ENCODE measurements around the gene MBD5.

MBD5 gene

GRCh38 chr2:148525130-148525529, 504.2 kb downstream of the MBD5 start:
- no peak overlapping the region for H4K8ac ChIP-seq (ENCODE audit: low read depth, low read length)
- peaks cover 2% of the 10 kb centered on the region for H3K9me3 ChIP-seq (ENCODE audit: insufficient read depth, low read depth, low read length)
- no peak overlapping the region for H2BK5ac ChIP-seq (ENCODE audit: low read depth, low read length, poor library complexity)
- DNase-seq, result no peak
- no peak overlapping the region for H3K4ac ChIP-seq (ENCODE audit: low read depth, low read length)
- H3K27me3 ChIP-seq (ENCODE audit: insufficient read depth, low read length), result no peaks in the 10 kb centered on the region
- H3K4me1 ChIP-seq (ENCODE audit: control insufficient read depth in 1 of 2, insufficient read depth in 2 of 2, low read length in 2 of 2), result no peaks in the 10 kb centered on the region
- H4K91ac ChIP-seq (ENCODE audit: low read depth, low read length), result no peak overlapping the region
- no peak overlapping the region for H3K9ac ChIP-seq (ENCODE audit: low read length)
- H3K14ac ChIP-seq (ENCODE audit: low read length), result no peak overlapping the region
- H3K23ac ChIP-seq (ENCODE audit: low read length), result no peak overlapping the region
- H3K4me2 ChIP-seq (ENCODE audit: low read length), result no peak overlapping the region
- WGBS (ENCODE audit: extremely low coverage, insufficient coverage, insufficient read length), result no CpG with 5 or more reads among the region's 2 CpGs
- H2AK5ac ChIP-seq (ENCODE audit: low read length), result no peak overlapping the region
- H2AFZ ChIP-seq (ENCODE audit: insufficient read depth, low read length, poor library complexity), result no peak overlapping the region
- no peaks in the 10 kb centered on the region for H3K36me3 ChIP-seq (ENCODE audit: control insufficient read depth in 1 of 2, insufficient read depth in 2 of 2, low read length in 2 of 2)
- H3K27ac ChIP-seq (ENCODE audit: low read depth, low read length), result no peak overlapping the region
- H3K4me3 ChIP-seq (ENCODE audit: low read depth, low read length), result no peak overlapping the region
- no peak overlapping the region for H2BK12ac ChIP-seq (ENCODE audit: low read length)
- no peaks in the 10 kb centered on the region for H3K79me2 ChIP-seq (ENCODE audit: control insufficient read depth, insufficient read depth, low read length, poor library complexity)
- H3K18ac ChIP-seq (ENCODE audit: low read length), result no peak overlapping the region
- no peaks in the 10 kb centered on the region for H3K79me1 ChIP-seq (ENCODE audit: low read length)
- H4K12ac ChIP-seq (ENCODE audit: low read depth, low read length), result no peak overlapping the region
- no peak overlapping the region for H2BK120ac ChIP-seq (ENCODE audit: insufficient read depth, low read length, poor library complexity)

- Histone ChIP-seq H4K12ac (ENCODE audit: low read depth, low read length) (no peak overlapping the region), H3K9me3 (ENCODE audit: insufficient read depth, low read depth, low read length) (peaks cover 5% of the 10 kb centered on the region), H3K36me3 (ENCODE audit: control insufficient read depth in 1 of 2, insufficient read depth in 2 of 2, low read length in 2 of 2) (no peaks in the 10 kb centered on the region), H2BK12ac (ENCODE audit: low read length) (no peak overlapping the region), H2BK120ac (ENCODE audit: insufficient read depth, low read length, poor library complexity) (no peak overlapping the region), H3K79me1 (ENCODE audit: low read length) (no peaks in the 10 kb centered on the region), H4K91ac (ENCODE audit: low read depth, low read length) (no peak overlapping the region), H2AK5ac (ENCODE audit: low read length) (no peak overlapping the region), H2BK5ac (ENCODE audit: low read depth, low read length, poor library complexity) (no peak overlapping the region), H2AFZ (ENCODE audit: insufficient read depth, low read length, poor library complexity) (no peak overlapping the region), H3K18ac (ENCODE audit: low read length) (no peak overlapping the region), H3K27ac (ENCODE audit: low read depth, low read length) (no peak overlapping the region), H3K27me3 (ENCODE audit: insufficient read depth, low read length) (no peaks in the 10 kb centered on the region), H3K9ac (ENCODE audit: low read length) (no peak overlapping the region), H3K4me3 (ENCODE audit: low read depth, low read length) (no peak overlapping the region), H3K4me2 (ENCODE audit: low read length) (no peak overlapping the region), H4K8ac (ENCODE audit: low read depth, low read length) (no peak overlapping the region), H3K79me2 (ENCODE audit: control insufficient read depth, insufficient read depth, low read length, poor library complexity) (no peaks in the 10 kb centered on the region), H3K4ac (ENCODE audit: low read depth, low read length) (no peak overlapping the region), H3K23ac (ENCODE audit: low read length) (no peak overlapping the region), H3K14ac (ENCODE audit: low read length) (no peak overlapping the region), H3K4me1 (ENCODE audit: control insufficient read depth in 1 of 2, insufficient read depth in 2 of 2, low read length in 2 of 2) (no peaks in the 10 kb centered on the region)
- no peak for DNase-seq
- no CpG with 5 or more reads among the region's 9 CpGs for WGBS (ENCODE audit: extremely low coverage, insufficient coverage, insufficient read length)
Measured at GRCh38 chr2:148526509-148527346, 505.8 kb downstream of the MBD5 start.

GRCh38 chr2:148527488-148528340, 506.8 kb downstream of the MBD5 start:
- Histone ChIP-seq H3K14ac (ENCODE audit: low read length) (no peak overlapping the region), H3K79me1 (ENCODE audit: low read length) (no peaks in the 10 kb centered on the region), H3K9ac (ENCODE audit: low read length) (no peak overlapping the region), H4K91ac (ENCODE audit: low read depth, low read length) (no peak overlapping the region), H2AFZ (ENCODE audit: insufficient read depth, low read length, poor library complexity) (no peak overlapping the region), H4K12ac (ENCODE audit: low read depth, low read length) (no peak overlapping the region), H3K79me2 (ENCODE audit: control insufficient read depth, insufficient read depth, low read length, poor library complexity) (no peaks in the 10 kb centered on the region), H2BK120ac (ENCODE audit: insufficient read depth, low read length, poor library complexity) (no peak overlapping the region), H2BK12ac (ENCODE audit: low read length) (no peak overlapping the region), H3K18ac (ENCODE audit: low read length) (no peak overlapping the region), H3K4me1 (ENCODE audit: control insufficient read depth in 1 of 2, insufficient read depth in 2 of 2, low read length in 2 of 2) (no peaks in the 10 kb centered on the region), H4K8ac (ENCODE audit: low read depth, low read length) (no peak overlapping the region), H2AK5ac (ENCODE audit: low read length) (no peak overlapping the region), H3K4me2 (ENCODE audit: low read length) (no peak overlapping the region), H3K23ac (ENCODE audit: low read length) (no peak overlapping the region), H3K9me3 (ENCODE audit: insufficient read depth, low read depth, low read length) (peaks cover 5% of the 10 kb centered on the region), H3K36me3 (ENCODE audit: control insufficient read depth in 1 of 2, insufficient read depth in 2 of 2, low read length in 2 of 2) (no peaks in the 10 kb centered on the region), H3K4ac (ENCODE audit: low read depth, low read length) (no peak overlapping the region), H3K4me3 (ENCODE audit: low read depth, low read length) (no peak overlapping the region), H3K27ac (ENCODE audit: low read depth, low read length) (no peak overlapping the region), H3K27me3 (ENCODE audit: insufficient read depth, low read length) (no peaks in the 10 kb centered on the region), H2BK5ac (ENCODE audit: low read depth, low read length, poor library complexity) (no peak overlapping the region)
- DNase-seq, result no peak
- WGBS (ENCODE audit: extremely low coverage, insufficient coverage, insufficient read length), result no CpG with 5 or more reads among the region's 14 CpGs

GRCh38 chr2:148528356-148529064, 507.6 kb downstream of the MBD5 start:
- Histone ChIP-seq H4K12ac (ENCODE audit: low read depth, low read length) (no peak overlapping the region), H3K4me3 (ENCODE audit: low read depth, low read length) (no peak overlapping the region), H3K14ac (ENCODE audit: low read length) (no peak overlapping the region), H3K79me1 (ENCODE audit: low read length) (no peaks in the 10 kb centered on the region), H3K27ac (ENCODE audit: low read depth, low read length) (no peak overlapping the region), H2BK12ac (ENCODE audit: low read length) (no peak overlapping the region), H2BK5ac (ENCODE audit: low read depth, low read length, poor library complexity) (no peak overlapping the region), H4K91ac (ENCODE audit: low read depth, low read length) (no peak overlapping the region), H3K18ac (ENCODE audit: low read length) (no peak overlapping the region), H3K9me3 (ENCODE audit: insufficient read depth, low read depth, low read length) (peaks cover 5% of the 10 kb centered on the region), H2BK120ac (ENCODE audit: insufficient read depth, low read length, poor library complexity) (no peak overlapping the region), H3K9ac (ENCODE audit: low read length) (no peak overlapping the region), H3K27me3 (ENCODE audit: insufficient read depth, low read length) (no peaks in the 10 kb centered on the region), H2AFZ (ENCODE audit: insufficient read depth, low read length, poor library complexity) (no peak overlapping the region), H3K23ac (ENCODE audit: low read length) (no peak overlapping the region), H2AK5ac (ENCODE audit: low read length) (no peak overlapping the region), H3K4me2 (ENCODE audit: low read length) (no peak overlapping the region), H3K79me2 (ENCODE audit: control insufficient read depth, insufficient read depth, low read length, poor library complexity) (no peaks in the 10 kb centered on the region), H3K4me1 (ENCODE audit: control insufficient read depth in 1 of 2, insufficient read depth in 2 of 2, low read length in 2 of 2) (no peaks in the 10 kb centered on the region), H3K4ac (ENCODE audit: low read depth, low read length) (no peak overlapping the region), H4K8ac (ENCODE audit: low read depth, low read length) (no peak overlapping the region), H3K36me3 (ENCODE audit: control insufficient read depth in 1 of 2, insufficient read depth in 2 of 2, low read length in 2 of 2) (no peaks in the 10 kb centered on the region)
- WGBS (ENCODE audit: extremely low coverage, insufficient coverage, insufficient read length), result no CpG with 5 or more reads among the region's 6 CpGs
- DNase-seq, result no peak
